OCI-LY1 (cell line): ENCODE data around the gene B3GALNT1.

Experiments
- CTCF ChIP-seq: fragments of 200-600 bp; sonication (generic), shearing (Covaris generic); IDR thresholded peaks from 2 replicates; pipeline ENCODE4 v1.5.1; 2017; ENCODE audit warnings: mild to moderate bottlenecking, antibody characterized with exemption, low read length, moderate library complexity, mixed read lengths
- EZH2 ChIP-seq: fragments of 200-600 bp; sonication (generic), shearing (Covaris generic); IDR thresholded peaks from 2 replicates; pipeline ENCODE4 v1.8.0; 2017; ENCODE audit warnings: borderline replicate concordance, mixed run types, mild to moderate bottlenecking, antibody characterized with exemption, low read length, moderate library complexity, mixed read lengths

- TF ChIP-seq CTCF (no peak), EZH2 (no peak)
These were observed 32.9 kb downstream of the B3GALNT1 start for GRCh38 chr3:161072211-161072621.
